Sigmoid colon (tissue), 4 donors: ENCODE results near the gene KCNIP4.

Source experiments
- CTCF ChIP-seq, 4 experiments: fragments of 450-650 bp in 3 of 4; fragments of 200-600 bp in 1 of 4; IDR thresholded peaks; one replicate each; pipeline ENCODE4 v1.5.1; 2016 to 2019; ENCODE audit warnings: antibody characterized with exemption in 4 of 4, mild to moderate bottlenecking in 3 of 4, moderate library complexity in 2 of 4
- EP300 ChIP-seq, 4 donors: sonication (generic); formaldehyde crosslinking; IDR thresholded peaks; one replicate each; pipeline ENCODE4 v1.6.1; 2017; ENCODE audit warnings: antibody characterized with exemption in 4 of 4
- POLR2A ChIP-seq, 2 donors: fragments of 450-650 bp; IDR thresholded peaks; one replicate each; pipeline ENCODE4 v1.6.1; 2016; ENCODE audit warnings: antibody characterized with exemption in 2 of 2, mild to moderate bottlenecking in 2 of 2, moderate library complexity in 2 of 2
- POLR2AphosphoS5 ChIP-seq, 4 donors: sonication (generic); formaldehyde crosslinking; IDR thresholded peaks; one replicate each; pipeline ENCODE4 v1.6.1; 2017; ENCODE audit warnings: antibody characterized with exemption in 4 of 4

- no peak for TF ChIP-seq POLR2AphosphoS5 (IDR thresholded peaks at IDR 0.05)
- no peak for TF ChIP-seq CTCF (IDR thresholded peaks at IDR 0.05)
- TF ChIP-seq POLR2A (IDR thresholded peaks at IDR 0.05): no peak
- TF ChIP-seq EP300 (IDR thresholded peaks at IDR 0.05): no peak
Observed at GRCh38 chr4:21045119-21045518, 903.5 kb downstream of the KCNIP4 start.
